GM18907 (cell line): ENCODE data around the gene C2orf68.
"Not testable (repeated sequence)": the region's sequence is repeated elsewhere in the genome, so short reads cannot be mapped to it uniquely, and the experiment has no call there.

Experiments
- ATAC-seq: cut with Tn5 transposase; IDR thresholded peaks from one replicate; pipeline ENCODE4 v1.9.1; 2021; ENCODE audit warnings: mild to moderate bottlenecking, moderate library complexity; ENCODE audit not compliant: unreplicated experiment

C2orf68 gene

GRCh38 chr2:85584857-85585780 lies 26.7 kb downstream of the C2orf68 start:
- ATAC-seq: peak; percentile 45

DNA sequence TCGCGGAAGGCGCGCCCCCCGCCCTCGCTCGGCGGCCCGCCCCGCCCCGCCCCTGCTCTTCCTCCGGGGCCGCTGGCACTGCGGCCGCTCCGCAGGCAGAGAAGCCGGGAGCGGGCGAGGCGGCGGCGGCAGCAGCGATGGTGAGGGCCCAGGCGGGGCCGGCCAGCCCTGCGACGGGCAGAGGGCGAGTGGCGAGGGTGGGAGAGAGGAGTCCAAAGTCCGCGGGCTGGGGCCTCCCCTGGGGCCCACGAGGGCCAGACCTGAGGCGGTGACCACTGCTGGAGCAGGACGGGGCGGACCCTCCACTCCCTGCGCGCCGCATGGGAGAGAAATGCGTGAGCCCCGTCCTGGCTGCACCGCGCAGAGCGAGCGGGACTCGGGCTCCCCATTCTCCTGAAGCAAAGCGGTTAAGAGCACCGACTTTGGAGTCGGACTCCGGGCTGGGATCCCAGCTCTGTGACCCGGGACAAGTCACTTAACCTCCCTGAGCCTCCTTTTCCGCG lies 27.5 kb downstream of the C2orf68 start, which contains the start of gene VAMP5:
VAMP5 (plus strand) TSS at position 78 of the 503 bp plus-strand sequence; CDS start at position 138, 60 bp downstream.
- ATAC-seq: peak; percentile 68

- peak; percentile 18 for ATAC-seq
Measured at GRCh38 chr2:85583667-85584353, 28.1 kb downstream of the C2orf68 start.

GRCh38 chr2:85582492-85582891 lies 29.4 kb downstream of the C2orf68 start:
- no peak for ATAC-seq

- ATAC-seq: no peak
Measured at GRCh38 chr2:85580206-85580605, 31.7 kb downstream of the C2orf68 start.

DNA sequence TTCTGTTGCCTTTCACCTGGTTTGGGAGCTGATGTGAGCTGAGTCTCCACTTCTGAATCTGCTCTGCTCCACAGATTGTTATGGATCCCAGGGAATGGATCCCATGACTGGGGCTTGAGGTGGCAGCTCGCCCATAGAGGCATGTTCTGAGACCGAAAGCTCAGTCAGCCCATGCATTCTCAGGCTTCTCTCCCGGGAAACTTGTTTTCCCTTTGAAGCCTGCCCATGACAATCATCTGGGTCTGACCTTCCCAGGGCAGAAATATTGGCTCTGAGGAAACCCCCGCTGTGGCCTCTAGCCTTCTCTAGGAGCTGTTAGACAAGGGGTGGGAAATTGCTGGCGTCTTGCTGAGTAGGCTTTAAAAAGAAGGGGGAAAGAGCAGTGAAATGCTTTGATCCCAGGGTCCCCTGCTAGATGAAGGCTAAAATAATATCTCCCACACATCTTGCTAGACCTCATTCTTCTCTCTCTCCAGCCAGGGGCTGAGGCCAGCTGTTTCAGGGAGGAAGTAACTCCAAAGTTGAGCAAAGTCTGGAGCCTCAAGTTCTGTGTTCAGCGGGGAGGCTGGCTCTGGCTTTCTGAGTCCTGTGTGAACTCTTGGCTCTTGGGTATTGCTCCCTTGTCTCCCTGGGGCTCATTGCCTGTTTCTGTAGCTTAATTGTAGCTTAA lies 32.5 kb downstream of the C2orf68 start:
- ATAC-seq: no peak

DNA sequence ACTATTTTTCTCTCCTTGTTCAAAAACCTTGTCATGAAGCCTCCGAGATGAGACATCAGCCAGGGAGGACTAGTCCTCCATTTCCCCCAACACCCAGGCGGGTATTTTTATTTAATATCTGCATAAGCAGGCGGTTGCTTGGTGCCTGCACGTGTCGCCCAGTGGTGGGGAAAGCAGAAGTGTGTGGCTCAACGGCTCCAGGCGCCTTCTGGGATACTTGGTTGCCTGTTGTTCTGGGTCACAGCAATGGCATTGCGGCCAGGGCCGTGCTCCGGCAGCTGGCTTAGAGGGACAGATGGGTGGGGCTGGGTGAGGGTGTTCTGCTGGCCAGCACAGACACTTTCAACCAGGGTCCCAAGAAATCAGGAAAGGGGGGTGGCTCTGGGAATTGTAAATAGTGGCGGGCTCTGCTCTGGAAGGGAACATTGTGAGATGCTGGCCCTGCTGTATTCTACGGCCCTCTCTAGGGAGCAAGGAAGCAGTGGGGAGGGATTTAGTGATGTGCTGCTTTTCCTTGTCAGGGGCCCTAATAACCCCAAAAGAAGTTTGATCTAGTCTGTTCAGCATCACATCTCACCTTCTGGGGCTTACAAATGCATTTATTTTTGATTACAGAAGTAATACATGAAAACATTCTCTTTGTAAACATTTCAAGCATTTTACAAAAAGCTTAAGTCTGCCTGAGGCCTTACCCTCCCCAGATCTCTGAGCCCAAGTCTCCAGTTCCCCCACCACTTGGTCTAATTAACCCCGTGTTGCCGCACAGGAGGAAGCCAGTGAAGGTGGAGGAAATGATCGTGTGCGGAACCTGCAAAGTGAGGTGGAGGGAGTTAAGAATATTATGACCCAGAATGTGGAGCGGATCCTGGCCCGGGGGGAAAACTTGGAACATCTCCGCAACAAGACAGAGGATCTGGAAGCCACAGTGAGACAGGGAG lies 33.4 kb downstream of the C2orf68 start:
- peak; percentile 38 for ATAC-seq

DNA sequence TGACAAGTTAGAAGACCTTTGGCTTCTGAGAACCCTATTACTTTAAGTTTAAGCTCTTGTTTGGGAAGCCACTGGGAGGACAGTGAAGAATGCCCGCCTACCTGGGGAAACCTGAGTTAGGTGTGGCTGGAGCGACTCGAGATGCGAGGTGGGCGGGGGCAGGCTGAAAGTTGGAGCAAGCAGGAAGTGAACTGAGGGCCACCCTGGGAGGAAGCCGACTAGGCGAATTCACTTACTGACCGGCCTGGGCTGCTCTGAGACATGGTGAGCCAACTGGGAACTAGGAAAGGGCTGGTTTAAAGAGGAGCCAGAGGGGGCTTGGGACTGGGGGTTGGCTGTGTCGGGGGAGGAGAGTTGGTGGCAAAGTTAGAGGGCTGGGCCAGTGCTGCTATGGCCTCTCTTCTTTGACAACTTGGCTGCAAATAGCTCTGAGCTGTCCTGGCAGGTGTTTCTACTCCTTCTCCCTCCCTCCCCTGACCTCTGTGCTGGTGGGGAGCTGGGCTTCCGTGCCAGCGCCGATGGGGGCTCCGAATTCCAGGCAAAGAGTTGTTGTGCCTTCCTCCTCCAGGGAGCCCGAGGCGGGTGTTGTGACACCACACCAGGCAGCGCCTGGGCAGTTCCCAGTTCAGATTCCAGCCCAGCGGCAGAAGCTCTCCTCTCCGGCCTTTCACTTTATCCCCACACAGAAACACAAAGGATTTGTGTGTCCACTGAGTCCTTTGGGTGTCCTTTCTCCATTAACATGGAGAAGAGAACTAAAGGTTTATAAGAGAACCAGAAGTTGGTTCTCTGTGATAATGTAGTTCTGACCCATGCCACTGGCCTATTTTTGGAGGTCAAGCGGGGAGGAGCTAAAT lies 34.3 kb downstream of the C2orf68 start, which contains the start of gene VAMP8:
VAMP8 (plus strand) TSS at position 201 of the 857 bp plus-strand sequence; CDS start at position 262, 61 bp downstream.
- ATAC-seq: peak; percentile 79

DNA sequence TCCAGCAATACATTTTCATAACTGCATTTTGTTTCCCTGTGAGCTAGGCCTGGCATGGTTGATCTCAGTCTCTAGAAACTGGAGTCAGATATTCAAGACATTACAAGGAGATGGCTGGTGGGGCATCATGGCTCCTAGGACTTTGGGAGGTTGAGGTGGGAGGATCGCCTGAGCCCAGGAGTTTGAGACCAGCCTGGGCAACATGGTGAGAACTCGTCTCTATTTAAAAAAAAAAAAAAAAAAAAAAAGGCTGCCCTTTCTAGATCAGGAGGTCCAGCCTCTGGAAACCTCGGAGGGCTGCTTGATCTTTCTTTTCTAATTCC lies 34.8 kb downstream of the C2orf68 start:
- no peak for ATAC-seq

GRCh38 chr2:85575739-85576138 lies 36.1 kb downstream of the C2orf68 start:
- no peak for ATAC-seq

DNA sequence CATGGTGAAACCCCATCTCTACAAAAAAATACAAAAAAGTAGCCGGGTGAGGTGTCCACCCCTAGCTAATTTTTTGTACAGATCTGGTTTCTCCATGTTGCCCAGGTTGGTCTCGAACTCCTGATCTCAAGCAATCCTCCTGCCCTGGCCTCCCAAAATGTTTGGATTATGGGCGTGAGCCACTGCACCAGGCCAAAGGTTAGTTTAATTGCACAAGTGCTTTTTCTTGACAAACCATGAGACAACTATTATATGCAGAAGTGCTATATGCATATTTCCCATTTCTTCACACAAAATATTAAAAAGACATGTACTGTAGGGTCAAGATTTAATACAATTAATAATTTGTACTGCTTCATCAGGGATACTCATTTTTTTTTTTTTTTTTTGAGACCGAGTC lies 45.6 kb downstream of the C2orf68 start:
- no peak for ATAC-seq

- peak; percentile 32 for ATAC-seq
Measured at GRCh38 chr2:85564144-85564563, 47.7 kb downstream of the C2orf68 start.

- peak; percentile 86 for ATAC-seq
Measured at GRCh38 chr2:85561280-85562212, 50.3 kb downstream of the C2orf68 start, which contains the start of gene GGCX. Gene GGCX, minus strand, starts transcription at chr2:85561493. Its CDS starts 65 bp downstream, at chr2:85561428.

- ATAC-seq: peak; percentile 21
Measured at GRCh38 chr2:85560812-85561279, 51.0 kb downstream of the C2orf68 start.

GRCh38 chr2:85560403-85560726 lies 51.5 kb downstream of the C2orf68 start:
- not testable (repeated sequence) for ATAC-seq

DNA sequence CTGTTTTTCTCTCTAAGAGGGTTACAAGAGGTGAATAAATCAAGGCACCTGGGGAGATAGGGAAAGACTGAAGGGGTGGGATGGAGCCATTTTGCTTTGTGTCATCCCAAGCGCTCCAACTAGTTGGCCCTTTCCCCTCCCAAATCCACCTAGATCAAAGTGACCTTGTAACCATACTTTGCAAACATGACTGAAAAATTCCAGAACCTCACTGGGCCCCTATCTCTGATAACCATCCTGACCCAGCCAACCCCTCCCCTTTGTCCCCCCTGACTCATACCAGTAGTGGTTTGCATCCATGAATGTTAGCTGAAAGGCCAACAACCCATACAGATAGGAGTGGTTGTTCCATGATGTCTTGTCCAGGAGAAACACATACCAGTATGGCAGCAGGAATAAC lies 53.7 kb downstream of the C2orf68 start:
- no peak for ATAC-seq

GRCh38 chr2:85557130-85557529 lies 54.7 kb downstream of the C2orf68 start:
- ATAC-seq: no peak
